Natural killer cell treated with Interleukin-12 subunit alpha and Interleukin-12 subunit beta and Interleukin-15 and Interleukin-18, amount 100 ng/mL, for 72 hours (primary cell): Measurements from ENCODE around the gene ASTL. TPM values are rescaled to one million over a fixed set of nuclear protein-coding genes. Genes with fewer than 3 reads are reported as not detected.
A peak's percentile ranks its signal among the peaks of the same experiment; 100 is the strongest.

Source experiments
- ATAC-seq, 2 donors: fragments of 150-1000 bp; cut with Tn5 transposase in 1 of 2; sonication (Bioruptor Pico), chemical (Tn5 transposase) in 1 of 2; 2 replicates each; pipeline ENCODE4 v1.10.0; 2021
- DNase-seq: peaks from one replicate; pipeline ENCODE4 v3.0.0; 2022; ENCODE audit warnings: low spot score
- H3K27ac Mint-ChIP-seq, 2 donors: 1 replicate in 1 of 2; 2 replicates in 1 of 2; pipeline ENCODE4 v1.8.0; 2022; ENCODE audit warnings: mixed read lengths in 2 of 2, mild to moderate bottlenecking in 1 of 2, moderate library complexity in 1 of 2
- H3K27me3 Mint-ChIP-seq, 2 donors: 1 replicate in 1 of 2; 2 replicates in 1 of 2; pipeline ENCODE4 v1.8.0; 2022; ENCODE audit warnings: mixed read lengths in 2 of 2
- H3K36me3 Mint-ChIP-seq: one replicate; pipeline ENCODE4 v1.8.0; 2022; ENCODE audit warnings: mixed read lengths
- H3K4me1 Mint-ChIP-seq, 2 donors: 1 replicate in 1 of 2; 2 replicates in 1 of 2; pipeline ENCODE4 v1.8.0; 2022; ENCODE audit warnings: low read depth in 2 of 2, mixed read lengths in 2 of 2, mild to moderate bottlenecking in 1 of 2
- H3K4me3 Mint-ChIP-seq: one replicate; pipeline ENCODE4 v1.8.0; 2022; ENCODE audit warnings: mixed read lengths
- H3K9me3 Mint-ChIP-seq: 2 replicates; pipeline ENCODE4 v1.8.0; 2022; ENCODE audit warnings: mixed read lengths
- total RNA-seq, 2 donors: library from RNA; stranded (reverse); gene quantifications; one replicate each; pipeline ENCODE4 v1.2.3, GENCODE V29; 2022

The ASTL gene
- total RNA-seq, 2 donors from 2014 or later: 0.92 TPM; not detected in 1

DNA sequence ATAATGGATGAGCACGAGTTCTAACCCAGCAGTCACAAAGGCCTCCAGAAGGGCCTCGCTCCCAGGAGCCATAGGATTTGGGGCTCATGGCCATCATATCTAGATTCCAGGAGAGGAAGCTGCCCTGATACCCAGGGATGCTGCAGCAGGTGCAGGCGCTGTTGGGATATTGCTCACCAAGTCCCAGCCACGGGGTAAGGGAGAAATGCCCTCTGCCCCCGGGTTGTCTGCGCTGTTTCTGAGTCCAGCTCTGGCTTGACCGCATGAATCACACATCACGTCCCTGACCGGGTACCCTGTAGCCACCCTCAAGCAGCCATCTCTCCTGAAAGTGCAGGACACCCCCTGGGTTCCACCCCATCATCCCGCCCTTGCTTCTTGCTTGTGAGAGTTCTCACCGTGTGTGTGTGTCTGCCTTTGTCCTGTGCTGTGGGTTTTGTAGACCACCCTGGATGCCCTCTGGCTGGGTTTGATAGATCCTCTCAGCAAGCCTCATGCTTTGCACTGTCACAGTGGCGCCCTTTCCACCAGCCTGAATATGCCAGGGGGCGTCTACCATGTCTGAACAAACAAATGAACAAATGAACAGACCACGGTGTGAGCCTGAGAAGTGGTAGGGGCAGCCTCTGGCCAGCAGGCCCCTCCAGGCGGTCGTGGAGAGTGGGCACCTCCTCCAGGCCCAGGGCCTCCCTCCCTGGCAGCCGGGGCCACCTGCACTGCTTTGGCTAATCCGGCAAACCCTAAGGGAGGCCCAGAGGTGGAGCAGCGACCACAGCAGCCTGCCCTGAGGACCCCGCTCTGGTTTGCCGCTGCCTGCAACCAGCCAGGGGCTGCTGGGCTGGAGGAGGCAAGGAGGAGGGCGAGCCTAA, 54.1 kb downstream of the ASTL start:
- no peak for DNase-seq
- H3K27ac Mint-ChIP-seq: no peak overlapping the region

DNA sequence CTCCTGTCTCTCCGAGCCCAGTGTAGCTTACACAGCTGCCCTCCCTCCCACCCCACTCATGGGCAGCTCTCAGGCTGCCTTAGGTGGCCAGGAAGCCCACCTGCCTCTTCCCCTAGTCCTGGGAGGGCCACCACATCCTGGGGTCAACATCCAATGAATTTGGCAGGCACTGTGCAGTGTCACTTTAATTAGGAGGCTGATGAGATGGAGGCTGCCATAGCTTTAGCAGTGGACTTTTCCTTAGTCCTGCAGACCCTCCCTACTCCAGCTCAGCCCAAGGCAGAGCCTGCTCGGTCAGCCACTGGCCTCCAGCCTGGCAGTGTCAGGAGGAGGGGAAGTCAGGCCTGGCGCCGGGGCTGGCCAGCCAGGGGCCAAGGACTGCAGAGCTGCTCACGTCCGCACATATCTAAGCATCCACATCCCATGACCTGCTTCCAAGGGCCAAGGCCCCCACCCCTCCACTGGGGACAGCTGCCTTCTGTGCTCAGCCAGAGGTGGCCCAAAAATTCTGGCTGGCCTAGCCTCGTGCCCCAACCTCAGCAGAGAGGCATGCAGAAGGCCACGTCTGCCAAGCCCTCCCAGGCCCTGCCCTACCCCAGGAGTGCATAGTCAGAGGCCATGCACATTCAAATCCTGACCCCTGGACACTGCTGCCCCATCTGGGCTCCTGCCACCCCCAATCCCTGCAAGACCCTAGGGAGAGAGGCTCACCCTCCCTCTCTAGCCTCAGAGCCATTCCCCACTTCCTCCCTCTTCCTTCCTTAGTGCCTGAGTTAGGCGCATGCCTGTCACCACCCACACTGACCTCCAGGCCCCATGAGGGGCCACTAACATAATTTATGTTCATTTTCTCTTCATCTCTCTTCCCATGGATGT, 55.0 kb downstream of the ASTL start:
- H3K27me3 Mint-ChIP-seq: peaks cover 11 to 13% of the 10 kb centered on the region in 2 donors
- DNase-seq: no peak
- no peak overlapping the region for H3K4me3 Mint-ChIP-seq
- H3K4me1 Mint-ChIP-seq: no peaks in the 10 kb centered on the region
- H3K27ac Mint-ChIP-seq: no peak overlapping the region
- H3K9me3 Mint-ChIP-seq: no peaks in the 10 kb centered on the region
- peak in 1 of 2 donors; percentile 47 for ATAC-seq
- H3K36me3 Mint-ChIP-seq: no peaks in the 10 kb centered on the region

More for the DNA sequence above, 54.1 kb downstream of the ASTL start:
- no peaks in the 10 kb centered on the region for H3K9me3 Mint-ChIP-seq
- no peaks in the 10 kb centered on the region for H3K36me3 Mint-ChIP-seq
- no peak overlapping the region for H3K4me3 Mint-ChIP-seq
- H3K4me1 Mint-ChIP-seq: no peaks in the 10 kb centered on the region
- H3K27me3 Mint-ChIP-seq: peaks cover 11% of the 10 kb centered on the region in 2 donors
- ATAC-seq: no peak

DNA sequence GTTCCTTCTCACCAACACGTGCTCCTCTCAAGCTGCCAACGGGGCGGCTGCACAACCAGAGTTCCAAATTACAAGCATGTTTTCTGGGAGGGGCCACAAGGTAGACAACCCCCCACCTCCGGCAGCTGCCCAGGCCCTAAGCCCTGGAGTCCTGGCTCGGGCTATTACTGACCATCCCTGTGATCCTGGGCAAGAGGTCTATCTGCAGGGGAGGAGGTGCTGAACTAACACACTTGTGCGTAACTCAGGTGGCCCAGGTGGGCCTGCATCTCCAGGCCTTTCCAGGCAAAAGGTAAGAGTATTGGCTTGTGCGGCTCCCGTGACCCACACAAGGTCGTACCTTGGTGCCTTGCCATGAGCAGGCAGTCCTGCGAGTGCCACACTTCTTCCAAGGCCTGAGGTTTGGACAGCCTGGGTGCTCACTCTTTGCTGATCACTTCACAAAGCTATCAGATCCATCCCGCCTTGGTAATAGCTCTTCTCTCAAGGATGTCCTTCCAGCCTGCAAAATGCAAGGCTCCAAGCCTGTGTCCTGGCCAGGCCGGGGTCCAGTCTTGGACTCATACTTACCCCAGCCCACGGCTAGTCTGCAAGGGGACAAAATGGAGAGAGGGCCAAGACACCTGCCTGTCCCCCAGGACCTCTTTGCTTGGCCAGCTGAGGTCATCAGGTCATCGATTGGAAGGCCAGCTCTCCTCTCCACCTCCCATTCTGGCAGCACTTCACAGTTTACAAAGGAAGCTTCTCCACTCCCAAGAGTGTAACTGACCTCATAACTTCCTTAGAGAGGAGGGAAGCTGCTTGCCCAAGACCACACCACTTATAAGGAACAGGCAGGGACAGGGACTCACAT, 55.9 kb downstream of the ASTL start:
- ATAC-seq (no peak), DNase-seq (no peak)
- Mint-ChIP-seq H3K4me3 (no peak overlapping the region), H3K36me3 (no peaks in the 10 kb centered on the region), H3K4me1 (no peaks in the 10 kb centered on the region), H3K27me3 (peaks cover 11 to 13% of the 10 kb centered on the region in 2 donors), H3K9me3 (no peaks in the 10 kb centered on the region), H3K27ac (no peak overlapping the region)

DNA sequence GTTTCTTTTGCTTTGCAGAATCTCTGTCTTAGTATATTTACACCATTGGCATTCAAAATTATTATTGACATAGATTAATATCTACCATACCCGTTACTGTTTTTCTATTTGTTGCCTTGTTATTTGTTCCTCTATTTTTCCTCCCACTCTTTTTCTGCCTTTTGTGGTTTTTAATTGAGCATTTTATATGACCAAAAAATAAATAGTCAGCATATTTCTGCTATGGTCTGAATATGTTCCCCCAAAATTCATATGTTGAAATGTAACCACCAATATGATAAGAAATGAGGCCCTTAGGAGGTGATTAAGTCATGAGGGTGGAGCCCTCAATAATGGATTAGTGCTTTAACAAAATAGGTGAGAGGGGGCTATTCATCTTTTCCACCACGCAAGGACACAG, 57.3 kb downstream of the ASTL start:
- H3K27me3 Mint-ChIP-seq: peaks cover 11 to 13% of the 10 kb centered on the region in 2 donors
- H3K27ac Mint-ChIP-seq: no peak overlapping the region
- H3K9me3 Mint-ChIP-seq: no peaks in the 10 kb centered on the region
- ATAC-seq (no peak), DNase-seq (no peak)
- no peaks in the 10 kb centered on the region for H3K4me1 Mint-ChIP-seq
- H3K4me3 Mint-ChIP-seq: no peak overlapping the region
- no peaks in the 10 kb centered on the region for H3K36me3 Mint-ChIP-seq

DNA sequence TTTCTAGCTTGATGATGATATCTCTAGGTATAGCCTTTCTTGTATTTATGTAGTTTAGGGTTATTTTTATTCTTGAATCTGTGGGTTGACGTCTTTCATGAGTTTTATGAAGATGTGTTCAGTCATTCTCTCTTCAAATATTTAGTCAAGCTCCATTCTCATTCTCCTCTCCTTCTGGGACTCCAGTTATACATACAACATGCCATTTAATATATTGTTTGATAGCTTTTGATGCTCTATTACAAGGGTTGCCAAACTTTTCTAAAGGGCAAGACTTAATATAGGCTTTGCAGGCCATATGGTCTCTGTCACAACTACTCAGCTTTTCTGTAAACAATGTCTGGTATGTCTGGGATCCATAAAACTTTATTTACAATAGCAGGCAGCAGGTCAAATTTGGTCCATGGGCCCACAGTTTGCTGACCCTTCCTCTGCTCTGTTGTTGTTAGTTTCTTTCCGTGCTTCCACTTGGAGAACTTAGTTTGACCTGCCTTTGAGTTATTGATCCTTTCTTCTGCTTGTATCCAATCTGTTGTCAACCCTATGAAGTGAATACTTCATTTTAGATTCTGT, 63.0 kb downstream of the ASTL start:
- DNase-seq (no peak), ATAC-seq (no peak)
- Mint-ChIP-seq H3K4me3 (no peak overlapping the region), H3K9me3 (no peaks in the 10 kb centered on the region), H3K36me3 (no peaks in the 10 kb centered on the region), H3K27ac (no peak overlapping the region), H3K4me1 (no peaks in the 10 kb centered on the region), H3K27me3 (peaks cover 9 to 15% of the 10 kb centered on the region in 2 donors)

DNA sequence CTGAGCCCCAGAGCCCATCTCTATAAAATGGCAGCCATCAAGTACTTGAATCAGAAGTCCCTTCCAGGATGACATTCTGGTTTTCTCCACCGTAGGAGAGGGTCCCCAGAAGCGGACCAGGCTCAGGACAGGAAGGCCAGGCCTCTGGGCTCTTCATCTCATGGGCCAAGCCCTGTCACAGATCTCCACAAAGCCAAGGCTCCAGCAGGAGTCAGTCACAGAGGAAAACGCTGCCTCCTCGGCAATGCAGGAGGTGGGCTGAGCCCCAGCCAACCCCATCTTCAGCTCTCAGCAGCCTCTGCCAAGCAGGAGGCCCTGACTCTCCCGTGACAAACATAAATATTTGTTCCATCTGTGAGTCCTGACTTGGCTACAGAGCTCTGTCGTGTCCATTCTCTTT, 64.1 kb downstream of the ASTL start:
- H3K4me1 Mint-ChIP-seq: no peaks in the 10 kb centered on the region
- H3K27me3 Mint-ChIP-seq: peaks cover 0 to 6% of the 10 kb centered on the region in 2 donors
- ATAC-seq (no peak), DNase-seq (no peak)
- no peak overlapping the region for H3K4me3 Mint-ChIP-seq
- no peaks in the 10 kb centered on the region for H3K9me3 Mint-ChIP-seq
- H3K27ac Mint-ChIP-seq: no peak overlapping the region
- no peaks in the 10 kb centered on the region for H3K36me3 Mint-ChIP-seq

DNA sequence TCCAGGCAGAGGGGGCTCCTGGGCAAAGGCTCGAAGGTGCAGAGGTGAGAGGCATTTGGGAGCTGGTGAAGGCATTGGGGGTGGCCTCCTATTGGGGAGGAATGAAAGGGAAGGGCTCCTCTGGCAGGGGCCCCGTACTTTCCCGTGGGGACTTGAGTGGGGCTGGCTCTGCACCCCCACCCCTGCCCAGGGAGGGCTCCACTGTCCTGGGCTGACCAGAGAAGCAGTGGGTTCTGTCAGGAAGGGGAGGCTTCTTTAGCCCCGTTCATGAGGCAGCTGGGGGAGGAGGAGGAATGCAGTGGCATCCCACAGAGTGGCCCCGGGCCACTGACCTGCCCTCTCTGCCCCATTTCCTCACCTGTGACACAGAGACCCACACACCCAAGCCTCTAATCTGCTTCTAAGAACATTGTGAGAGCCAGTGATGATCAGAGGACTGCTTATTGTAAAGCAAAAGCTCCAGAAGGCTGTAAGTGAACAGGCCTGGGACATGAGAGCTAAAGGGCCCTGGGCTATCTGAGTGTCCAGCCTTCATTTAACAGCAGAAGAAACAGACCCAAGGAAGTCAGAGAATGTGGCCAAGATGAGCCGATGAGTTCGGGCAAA, 65.0 kb downstream of the ASTL start:
- Mint-ChIP-seq H3K4me1 (no peaks in the 10 kb centered on the region), H3K36me3 (no peaks in the 10 kb centered on the region), H3K27ac (peak overlapping the region in 1 of 2 donors; percentile 54), H3K27me3 (peaks cover 0 to 4% of the 10 kb centered on the region in 2 donors), H3K4me3 (no peak overlapping the region), H3K9me3 (no peaks in the 10 kb centered on the region)
- no peak for DNase-seq
- ATAC-seq: peak; percentile 18 to 25

Other genes with a start within 250 kb of the ASTL start
- 100 to 1,000 TPM in 1 of 2 donors, 10 to 100 TPM in 1; 44.4 to 136 TPM for gene ANKRD36C, start 146.7 kb downstream of the ASTL start, total RNA-seq
- 10 to 100 TPM in 1 of 2 donors, 1 to 10 TPM in 1; 4.7 to 10.9 TPM for gene GPAT2, start 103.6 kb downstream of the ASTL start, total RNA-seq
- gene ADRA2B, start 21.9 kb downstream of the ASTL start, total RNA-seq: not detected
- 10 to 100 TPM; 30.9 to 52.0 TPM for gene DUSP2, start 6.9 kb upstream of the ASTL start, total RNA-seq
- gene STARD7, start 70.3 kb upstream of the ASTL start, total RNA-seq: 100 to 1,000 TPM; 153 to 206 TPM
- gene TMEM127, start 127.5 kb upstream of the ASTL start, total RNA-seq: 10 to 100 TPM; 41.4 to 49.4 TPM
- 100 to 1,000 TPM in 1 of 2 donors, 10 to 100 TPM in 1; 98.0 to 108 TPM for gene CIAO1, start 127.7 kb upstream of the ASTL start, total RNA-seq
- 100 to 1,000 TPM; 166 to 201 TPM for gene SNRNP200, start 167.0 kb upstream of the ASTL start, total RNA-seq
- gene ITPRIPL1, start 186.8 kb upstream of the ASTL start, total RNA-seq: 10 to 100 TPM; 48.2 to 62.2 TPM
- 100 to 1,000 TPM in 1 of 2 donors, 10 to 100 TPM in 1; 26.5 to 102 TPM for gene NCAPH, start 197.3 kb upstream of the ASTL start, total RNA-seq